Activated CD4-positive, alpha-beta T cell treated with anti-CD3 and anti-CD28 coated beads for 48 hours (primary cell): ENCODE data around the gene ARF4.
A peak's percentile ranks its signal among the peaks of the same experiment; 100 is the strongest.
"Not testable (repeated sequence)": the region's sequence is repeated elsewhere in the genome, so short reads cannot be mapped to it uniquely, and the experiment has no call there.

ENCODE experiments used
- DNase-seq: peaks from one replicate; pipeline ENCODE4 v3.0.0-alpha.2; 2020

ARF4 gene

DNA sequence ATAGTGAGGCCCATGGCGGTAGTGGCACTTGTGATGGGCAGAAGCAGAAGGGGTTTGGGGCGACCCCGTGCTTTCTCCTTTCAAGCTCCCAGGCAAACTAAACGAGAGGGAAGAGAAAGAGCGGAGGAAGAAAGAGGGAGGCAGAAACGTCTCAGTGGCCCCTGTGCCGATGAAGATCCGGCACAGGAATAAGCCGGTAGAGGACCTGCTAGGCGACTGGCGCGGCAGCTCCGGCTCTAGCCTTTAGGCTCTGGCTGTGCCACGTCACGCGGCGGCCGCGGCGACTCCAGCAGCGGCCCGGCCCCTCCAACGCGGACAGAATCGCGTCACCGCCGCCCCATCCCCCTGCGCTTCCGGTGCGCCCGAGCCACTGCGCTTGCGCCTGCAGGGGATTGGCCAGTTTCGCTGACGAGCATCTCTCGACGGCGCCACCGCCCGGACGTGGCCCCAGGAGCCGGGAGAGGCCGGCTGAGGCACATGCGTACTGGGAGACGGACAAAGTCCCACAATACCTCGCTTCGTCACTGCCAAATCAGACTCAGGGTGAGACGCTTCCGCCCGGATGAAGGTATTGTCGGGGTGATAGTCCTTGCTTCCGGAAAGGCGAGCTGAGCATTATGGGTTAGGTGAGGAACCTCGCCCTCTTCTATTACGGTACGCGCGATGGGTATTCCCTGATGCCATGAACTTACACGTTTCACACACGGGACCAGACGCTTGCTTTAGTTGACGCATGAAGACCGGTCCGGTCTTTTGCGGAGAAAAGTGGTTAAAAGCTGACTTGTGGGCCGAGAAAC, at the start of gene ARF4:
TSS of gene ARF4 (minus strand) at position 218 of the 797 bp plus-strand sequence. CDS start at position 14, 204 bp downstream.
- peak; percentile 99 for DNase-seq

DNA sequence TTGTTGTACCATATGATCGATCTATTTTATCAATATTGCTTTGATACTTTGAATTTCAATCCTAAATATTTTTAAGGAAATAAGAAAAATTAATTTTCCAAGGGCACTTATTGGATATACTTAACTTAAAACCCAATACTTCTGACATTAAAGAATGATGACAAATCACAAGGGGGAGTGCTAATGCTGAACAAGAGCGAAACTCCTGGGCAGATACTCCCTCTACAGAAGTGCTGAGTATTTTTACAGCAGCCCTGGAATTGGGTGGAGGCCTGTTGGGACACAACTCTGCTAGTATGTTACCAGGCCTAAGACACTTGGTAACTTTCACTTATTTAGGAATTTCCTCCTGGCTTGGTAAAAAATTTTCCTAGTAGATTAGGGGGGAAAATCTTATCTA, 49.6 kb upstream of the ARF4 start:
- DNase-seq = no peak

DNA sequence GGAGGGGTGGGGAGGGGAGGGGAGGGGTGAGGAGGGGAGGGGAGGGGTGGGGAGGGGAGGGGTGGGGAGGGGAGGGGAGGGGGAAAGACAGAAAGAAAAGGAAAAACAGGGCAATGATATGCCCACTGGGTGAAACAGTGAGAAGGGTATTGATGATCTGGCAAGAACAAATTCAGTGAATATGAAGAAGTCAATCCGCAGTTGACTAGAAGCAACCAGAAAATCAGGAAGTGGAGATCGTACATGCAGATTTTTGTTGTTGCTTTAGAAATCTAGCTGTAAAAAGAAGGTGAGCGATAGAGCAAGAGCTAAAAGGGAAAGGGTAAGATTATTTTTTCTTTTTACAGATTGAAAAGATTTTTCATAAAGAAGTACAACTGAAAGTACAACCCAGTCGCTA, 47.6 kb upstream of the ARF4 start:
- DNase-seq = no peak

DNA sequence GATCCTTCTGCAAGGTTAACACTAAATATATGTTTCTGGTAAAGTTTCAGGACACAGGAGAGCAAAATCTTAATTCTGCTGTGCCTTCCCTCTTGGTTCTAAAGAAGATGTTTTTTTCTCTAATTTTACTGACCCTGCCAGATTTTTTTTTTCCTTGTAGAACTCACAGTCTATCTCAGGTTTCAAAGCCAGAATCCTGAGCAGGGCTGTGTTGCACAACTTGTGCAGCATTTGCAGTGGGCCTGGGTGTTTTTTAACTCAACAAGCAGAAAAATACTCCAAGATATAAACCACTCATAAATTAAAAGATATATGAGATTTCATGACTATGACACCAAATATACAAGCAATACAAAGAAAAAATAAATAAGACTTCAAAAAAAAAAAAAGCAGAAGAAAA, 40.2 kb upstream of the ARF4 start:
- no peak for DNase-seq

DNA sequence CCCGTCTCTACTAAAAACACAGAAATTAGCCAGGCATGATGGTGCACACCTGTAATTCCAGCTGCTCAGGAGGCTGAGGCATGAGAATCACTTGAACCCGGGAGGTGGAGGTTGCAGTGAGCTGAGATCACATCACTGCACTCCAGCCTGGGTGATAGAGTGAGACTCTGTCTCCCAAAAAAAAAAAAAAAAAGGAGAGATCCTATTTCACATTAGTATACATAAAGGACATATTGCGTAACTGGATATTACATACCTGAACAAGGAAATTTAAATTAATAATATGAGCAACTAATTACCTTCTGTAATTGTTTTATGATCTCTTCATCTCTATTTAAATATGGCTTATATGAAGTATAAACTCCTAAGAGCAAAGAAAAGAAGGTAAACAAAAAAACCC, 37.1 kb upstream of the ARF4 start:
- not testable (repeated sequence) for DNase-seq

DNA sequence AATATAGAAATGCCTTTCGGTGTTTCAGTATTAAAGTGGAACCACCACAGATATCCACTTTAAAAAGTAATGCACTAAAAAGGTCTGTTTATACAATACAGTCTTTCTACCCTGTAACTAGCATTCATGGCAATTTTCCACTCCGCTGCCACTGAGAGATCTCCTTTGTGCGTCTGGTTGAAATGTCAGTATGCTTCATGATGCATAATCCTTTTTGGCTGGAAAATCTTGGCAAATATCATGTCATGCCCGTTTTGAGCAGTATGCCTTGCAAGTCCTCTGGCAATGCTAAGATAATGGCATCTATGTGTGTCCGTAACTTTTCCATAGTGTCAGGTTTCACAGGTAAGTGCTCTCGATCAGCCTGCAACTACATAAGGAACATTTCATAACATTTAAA, 30.8 kb upstream of the ARF4 start:
- DNase-seq = no peak

DNA sequence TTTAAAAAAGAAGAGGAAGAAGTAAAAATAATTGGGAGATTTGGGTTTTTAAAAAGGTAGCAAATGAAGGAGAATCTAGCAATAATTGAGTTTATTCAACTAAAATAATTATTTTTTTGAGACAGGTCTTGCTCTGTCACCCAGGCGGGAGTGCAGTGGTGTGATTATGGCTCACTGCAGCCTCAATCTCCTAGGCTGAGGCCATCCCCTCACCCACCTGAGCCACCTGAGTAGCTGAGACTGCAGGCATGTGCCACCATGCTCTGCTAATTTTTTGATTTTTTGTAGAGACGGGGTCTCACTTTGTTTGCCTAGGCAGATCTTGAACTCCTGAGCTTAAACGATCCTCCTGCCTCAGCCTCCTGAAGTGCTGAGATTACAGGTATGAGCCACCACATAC, 27.7 kb upstream of the ARF4 start:
- DNase-seq = no peak

DNA sequence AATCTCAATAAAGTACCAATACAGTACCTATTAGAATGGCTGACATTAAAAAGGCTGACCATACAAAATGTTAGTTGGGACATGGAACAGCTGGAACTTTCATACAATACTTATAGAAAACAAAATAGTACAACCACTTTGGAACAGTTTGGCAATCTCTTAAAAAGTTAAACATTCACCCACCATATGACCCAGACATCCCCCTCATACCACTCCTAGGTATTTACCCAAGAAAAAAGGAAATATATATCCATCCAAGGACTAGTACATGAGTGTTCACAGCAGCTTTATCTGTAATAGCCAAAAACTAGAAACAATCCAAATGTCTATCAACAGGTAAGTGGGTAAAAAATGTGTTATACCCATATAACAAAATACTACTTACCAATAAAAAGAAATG, 25.2 kb upstream of the ARF4 start:
- no peak for DNase-seq

DNA sequence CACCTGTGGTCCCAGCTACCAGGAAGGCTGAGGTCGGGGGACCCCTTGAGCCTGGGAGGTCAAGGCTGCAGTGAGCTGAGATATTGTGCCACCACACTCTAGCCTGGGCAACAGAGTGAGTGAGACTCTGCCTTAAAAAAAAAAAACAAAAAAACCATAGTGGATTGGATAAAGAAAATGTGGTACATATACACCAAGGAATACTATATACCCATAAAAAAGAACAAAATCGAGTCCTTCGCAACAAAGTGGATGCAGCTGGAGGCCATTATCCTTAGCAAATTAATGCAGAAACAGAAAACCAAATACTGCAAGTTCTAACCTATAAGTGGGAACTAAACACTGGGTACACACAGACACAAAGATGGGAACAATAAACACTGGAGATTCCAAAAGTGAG, 20.6 kb upstream of the ARF4 start:
- DNase-seq = no peak

DNA sequence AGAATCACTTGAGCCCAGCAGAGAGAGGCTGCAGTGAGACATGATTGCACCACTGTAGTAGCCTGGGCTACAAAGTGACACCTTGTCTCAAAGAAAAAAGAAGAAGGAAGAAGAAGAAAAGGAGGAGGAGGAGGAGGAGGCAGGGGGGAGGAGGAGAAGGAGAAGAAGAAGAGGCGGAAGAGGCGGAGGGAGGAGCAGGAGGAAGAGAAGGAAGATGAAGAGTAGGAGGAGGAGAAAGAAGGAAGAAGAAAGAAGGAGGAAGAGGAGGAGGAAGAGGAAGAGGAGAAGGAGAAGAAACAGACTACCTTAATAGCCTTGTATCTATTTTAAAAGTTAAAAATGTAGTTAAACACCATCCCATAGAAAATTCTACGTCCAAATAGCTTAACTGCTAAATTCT, 19.1 kb upstream of the ARF4 start:
- no peak for DNase-seq

DNA sequence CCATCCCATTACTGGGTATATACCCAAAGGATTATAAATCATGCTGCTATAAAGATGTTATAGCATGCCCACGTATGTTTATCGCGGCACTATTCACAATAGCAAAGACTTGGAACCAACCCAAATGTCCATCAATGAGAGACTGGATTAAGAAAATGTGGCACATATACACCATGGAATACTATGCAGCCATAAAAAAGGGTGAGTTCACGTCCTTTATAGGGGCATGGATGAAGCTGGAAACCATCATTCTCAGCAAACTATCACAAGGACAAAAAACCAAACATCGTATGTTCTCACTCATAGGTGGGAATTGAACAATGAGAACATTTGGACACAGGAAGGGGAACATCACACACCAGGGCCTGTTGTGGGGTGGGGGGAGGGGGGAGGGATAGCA, 14.7 kb upstream of the ARF4 start:
- not testable (repeated sequence) for DNase-seq

DNA sequence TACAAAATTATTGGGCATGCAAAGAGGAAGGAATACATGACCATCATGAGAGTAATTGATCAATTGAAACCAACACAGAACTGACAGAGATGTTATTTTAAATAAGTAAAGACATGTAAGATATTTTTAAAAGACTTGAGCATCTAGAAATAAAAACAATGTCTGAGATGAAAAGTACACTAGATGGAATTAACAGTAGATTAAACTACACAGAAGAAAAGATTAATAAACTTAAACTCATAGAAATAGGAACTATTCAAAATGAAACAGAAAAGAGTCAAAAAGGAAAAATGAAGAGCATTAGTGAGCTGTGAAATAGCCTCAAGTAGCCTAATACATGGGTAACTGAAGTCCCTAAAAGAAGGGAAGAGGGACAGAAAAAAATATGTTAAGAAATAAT, 8.5 kb upstream of the ARF4 start:
- DNase-seq = no peak

DNA sequence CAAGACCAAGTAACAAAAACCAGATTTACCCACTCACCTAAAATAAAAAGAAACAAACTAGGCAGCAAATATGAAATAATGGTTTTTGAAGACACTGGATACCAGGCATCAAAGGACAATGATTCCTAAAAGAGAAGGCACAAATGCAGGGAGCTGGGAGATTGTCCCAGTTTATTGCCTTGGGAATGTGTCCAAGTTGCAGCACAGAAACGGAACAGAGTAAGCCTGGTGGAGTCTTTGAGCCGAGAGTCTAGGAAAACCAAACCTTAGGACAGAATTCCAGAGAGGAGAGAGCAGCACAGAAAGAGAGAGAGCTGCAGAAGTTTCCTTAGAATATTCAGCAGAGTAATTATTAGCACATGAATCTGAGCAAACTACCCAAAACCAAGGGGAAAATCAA, 7.8 kb upstream of the ARF4 start:
- no peak for DNase-seq

DNA sequence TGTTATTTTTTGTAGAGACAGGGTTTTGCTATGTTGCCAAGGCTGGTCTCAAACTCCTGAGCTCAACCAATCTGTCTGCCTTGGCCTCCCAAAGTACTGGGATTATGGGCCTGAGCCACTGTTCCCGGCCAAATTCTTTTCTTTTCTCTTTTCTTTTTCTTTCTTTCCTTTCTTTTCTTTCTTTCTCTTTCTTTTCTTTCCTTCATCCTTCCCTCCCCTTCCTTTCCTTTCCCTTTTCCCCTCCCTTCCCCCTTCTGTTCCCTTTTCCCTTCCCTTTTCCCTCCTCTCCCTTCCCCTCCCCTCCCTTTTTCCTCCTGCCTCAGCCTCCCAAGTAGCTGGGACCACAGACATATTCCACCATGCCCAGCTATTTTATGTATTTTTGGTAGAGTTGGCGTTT, 3.1 kb upstream of the ARF4 start:
- no peak for DNase-seq

DNA sequence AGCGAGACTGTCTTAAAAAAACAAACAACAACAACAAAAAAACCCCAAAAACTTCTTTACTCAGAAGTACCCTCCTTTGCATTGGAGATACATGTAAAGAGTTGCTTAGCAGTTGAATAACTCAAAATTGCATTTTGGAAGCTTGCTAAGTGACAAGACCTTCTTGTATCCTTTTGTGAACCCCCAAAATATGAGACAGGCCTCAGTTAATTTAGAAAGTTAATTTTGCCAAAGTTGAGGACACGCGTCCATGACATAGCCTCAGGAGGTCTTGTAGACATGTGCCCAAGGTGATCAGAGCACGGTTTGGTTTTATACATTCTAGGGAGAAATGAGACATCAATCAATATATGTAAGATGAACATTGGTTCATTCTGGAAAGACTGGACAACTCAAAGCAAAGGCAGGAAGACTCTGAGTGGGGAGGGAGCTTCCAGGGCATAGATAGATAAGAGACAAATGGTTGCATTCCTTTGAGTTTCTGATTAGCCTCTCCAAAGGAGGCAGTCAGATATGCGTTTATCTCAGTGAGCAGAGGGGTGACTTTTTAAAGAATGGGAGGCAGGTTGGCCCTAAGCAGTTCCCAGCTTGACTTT, 1.7 kb upstream of the ARF4 start:
- DNase-seq = no peak

DNA sequence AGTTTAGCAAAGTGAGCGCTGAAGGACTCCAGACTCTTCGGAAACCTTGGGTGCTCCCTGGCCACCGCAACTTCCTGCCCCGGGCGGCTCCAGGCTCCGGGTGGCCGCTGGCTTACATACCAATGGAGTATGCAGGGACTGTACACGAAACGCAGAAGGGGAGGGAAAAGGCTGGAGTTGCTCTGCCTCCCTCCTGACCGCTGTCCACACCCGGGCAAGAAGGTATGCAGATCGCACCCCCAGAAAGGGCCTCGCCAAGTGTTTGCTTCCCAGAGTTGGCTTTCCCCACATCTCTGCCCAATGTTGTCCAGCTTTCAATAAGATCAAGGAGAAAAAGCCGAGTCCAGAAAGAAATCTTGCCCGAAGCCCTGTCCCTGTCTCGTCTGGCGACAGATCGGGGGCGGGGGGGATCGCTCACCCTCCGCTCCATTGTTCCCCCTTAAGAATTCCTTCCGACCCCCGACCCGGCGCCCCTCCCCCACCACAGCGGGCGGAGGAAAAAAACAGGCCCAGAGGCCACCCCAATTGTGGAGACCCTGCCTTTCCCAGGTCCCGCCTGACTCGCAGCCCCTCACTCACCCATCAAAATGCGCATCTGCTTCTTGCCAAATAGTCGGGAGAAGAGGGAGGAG, 533 bp downstream of the ARF4 start:
- peak; percentile 70 for DNase-seq

DNA sequence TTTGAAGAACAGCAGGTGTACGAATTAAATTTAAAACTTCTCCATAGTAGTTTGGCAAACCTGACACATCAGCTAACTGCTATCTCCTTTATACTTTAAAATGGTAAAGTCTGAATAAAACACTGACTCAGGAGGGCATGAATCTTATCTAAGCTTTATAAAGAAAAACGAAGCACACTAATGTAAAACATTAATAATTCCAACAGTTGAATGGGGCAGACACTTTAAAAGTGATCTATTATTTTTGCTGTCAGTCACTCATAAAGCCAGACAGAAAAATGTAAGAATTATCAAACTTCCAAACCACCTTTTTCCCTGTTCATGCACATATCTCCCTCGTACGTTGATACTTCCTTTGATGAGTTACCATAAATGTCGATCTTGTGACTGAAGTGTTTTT, 2.6 kb downstream of the ARF4 start:
- no peak for DNase-seq

DNA sequence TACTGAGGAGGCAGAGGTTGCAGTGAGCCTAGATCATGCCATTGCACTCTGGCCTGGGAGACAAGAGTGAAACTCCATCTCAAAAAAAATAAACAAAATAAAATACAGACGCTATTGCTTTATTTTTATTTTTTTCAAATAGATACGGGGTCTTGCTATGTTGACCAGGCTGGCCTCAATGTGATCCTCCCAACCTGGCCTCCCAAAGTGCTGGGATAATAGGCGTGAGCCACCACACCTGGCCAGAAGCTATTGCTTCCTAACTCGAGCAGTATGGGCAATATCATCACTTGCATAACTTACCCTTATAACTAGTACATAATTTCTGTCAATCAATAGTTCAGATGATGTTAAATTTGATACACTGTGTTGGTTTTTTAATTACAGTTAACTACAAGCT, 3.0 kb downstream of the ARF4 start:
- DNase-seq = no peak

DNA sequence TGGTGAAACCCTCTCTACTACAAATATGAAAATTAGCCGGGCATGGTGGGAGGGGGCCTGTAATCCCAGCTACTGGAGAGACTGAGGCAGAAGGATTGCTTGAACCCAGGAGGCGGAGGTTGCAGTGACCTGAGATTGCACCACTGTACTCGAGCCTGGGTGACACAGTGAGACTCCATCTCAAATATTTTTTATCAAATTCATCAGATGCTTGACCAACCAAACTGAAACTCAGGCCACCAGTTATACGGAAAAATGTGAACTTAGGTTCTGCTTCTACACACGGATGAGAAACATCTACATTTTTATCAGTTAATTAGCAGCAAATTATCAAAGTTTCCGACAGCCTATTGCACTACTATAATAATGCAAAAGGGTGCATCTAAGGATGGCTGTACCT, 4.8 kb downstream of the ARF4 start:
- no peak for DNase-seq

DNA sequence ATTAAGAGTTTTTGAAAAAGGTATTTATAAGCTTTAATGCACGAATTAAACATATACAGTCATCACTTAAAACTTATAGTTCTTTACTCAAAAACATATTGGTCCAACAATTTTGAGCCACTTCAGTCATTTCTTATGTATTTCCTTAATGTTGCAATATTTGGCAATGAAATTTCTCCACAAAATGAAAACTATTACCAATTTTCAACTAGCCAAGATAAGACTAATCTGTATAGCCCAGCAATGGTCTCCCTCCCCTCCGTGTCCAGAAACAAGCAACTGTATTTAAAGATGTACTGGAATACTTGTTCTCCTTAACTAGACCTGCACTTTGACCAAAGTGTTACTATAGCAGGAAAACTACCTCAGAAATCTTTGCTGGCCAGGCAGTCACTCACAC, 9.2 kb downstream of the ARF4 start:
- DNase-seq = no peak

DNA sequence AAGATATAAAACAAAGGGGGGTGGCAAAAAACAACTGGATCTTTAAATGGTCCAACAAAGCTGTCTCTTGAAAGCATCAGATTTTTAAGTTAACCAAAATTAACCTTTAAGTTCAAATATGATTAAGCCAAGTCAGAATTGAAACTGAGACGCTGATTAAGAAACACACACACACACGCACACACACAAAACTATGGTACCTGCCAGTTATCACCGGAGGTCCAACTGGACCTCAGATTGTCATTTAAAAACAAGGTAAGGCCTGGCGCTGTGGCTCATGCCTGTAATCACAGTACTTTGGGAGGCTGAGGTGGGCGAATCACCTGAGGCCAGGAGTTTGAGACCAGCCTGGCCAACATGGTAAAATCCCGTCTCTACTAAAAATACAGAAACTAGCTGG, 10.4 kb downstream of the ARF4 start:
- no peak for DNase-seq

DNA sequence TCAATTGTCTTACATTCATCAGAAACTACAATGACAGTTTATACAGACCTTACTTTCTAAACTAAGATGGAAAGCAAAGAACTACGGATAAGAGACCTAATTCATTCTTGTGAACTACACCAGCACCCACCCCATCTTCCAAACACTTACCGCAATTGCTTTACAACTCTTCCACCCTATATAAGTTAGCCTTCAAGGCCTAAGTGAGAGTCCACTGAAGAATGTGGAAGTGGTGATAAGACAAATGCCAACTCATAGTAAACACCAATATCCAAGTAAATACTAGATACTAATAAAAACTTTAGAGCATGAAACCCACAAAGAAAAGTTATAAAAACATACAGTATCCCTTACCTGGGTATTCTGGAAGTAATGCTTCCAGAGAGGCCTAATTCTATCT, 13.6 kb downstream of the ARF4 start:
- DNase-seq = no peak

DNA sequence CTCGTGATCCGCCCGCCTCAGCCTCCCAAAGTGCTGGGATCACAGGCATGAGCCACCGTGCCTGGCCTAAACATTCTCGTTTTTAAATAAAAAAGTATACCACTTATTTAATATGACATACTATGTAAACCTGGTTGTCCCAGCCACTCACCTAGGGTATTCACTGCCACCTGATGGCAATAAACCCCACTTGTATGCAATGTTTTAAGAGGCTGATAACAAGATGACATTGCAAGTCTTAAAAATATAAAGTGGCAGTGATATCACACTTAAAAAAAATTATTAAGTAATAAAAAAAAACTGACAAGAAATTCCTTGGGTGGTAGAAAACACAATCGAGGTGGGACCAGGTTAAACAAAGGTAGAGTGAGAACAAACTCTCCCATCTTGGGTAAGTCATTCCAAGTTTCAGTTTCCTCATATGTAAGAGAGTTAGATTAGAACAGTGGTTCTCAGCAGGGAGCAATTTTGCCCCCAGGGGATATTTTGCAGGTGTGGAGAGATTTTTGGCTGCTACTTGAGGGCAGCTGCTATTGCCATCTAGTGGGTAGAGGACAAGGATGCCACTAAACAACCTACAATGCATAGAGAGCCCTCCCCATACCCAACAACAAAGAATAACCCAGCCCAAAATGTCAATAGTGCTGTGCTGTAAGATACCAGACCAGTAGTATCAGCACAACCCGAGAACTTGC, 14.5 kb downstream of the ARF4 start:
- DNase-seq = no peak

DNA sequence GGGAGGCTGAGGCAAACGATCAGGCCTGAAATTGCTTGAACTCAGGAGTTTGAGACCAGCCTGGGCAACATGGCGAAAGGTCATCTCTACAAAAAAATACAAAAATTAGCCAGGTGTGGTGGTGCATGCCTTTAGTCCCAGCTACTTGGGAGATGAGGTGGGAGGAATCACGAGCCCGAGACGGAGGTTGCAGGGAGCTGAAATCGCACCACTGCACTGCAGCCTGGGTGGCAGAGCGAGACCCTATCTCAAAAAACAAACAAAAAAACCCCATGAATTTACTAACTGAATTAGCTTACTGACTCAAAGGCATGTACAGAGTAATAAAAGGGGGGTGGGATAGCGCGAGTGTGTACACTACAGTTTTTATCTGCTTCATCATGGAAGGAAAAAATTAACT, 19.3 kb downstream of the ARF4 start:
- no peak for DNase-seq
